ENCODE data around the gene TANC1.

Gene TANC1

DNA sequence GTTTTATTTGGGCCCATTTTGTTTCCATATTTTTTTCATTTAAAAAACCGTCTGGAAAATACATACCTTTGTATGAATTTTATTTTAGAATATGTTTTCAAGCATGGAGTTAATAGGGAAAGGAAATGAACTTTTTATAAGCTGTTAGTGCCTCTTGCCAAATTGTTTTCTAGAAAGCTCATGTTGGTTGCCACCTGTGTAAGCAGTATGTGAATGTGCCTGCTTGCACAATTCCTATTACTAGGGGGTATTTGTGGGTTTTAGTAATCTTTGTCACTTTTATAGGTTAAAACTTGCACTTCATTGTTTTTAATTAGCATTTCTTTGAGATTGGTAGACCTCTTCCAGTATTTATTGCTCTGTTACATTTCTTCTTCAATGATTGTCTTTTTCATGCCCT is 107.3 kb downstream of the TANC1 start:
- Histone ChIP-seq H3K27ac (no peak overlapping the region), H3K4me3 (ENCODE audit: low read depth in 1 of 2, low read length in 1 of 2) (no peak overlapping the region), H3K27me3 (no peaks in the 10 kb centered on the region), H3K9me3 (no peaks in the 10 kb centered on the region), H3K36me3 (no peaks in the 10 kb centered on the region), H3K4me1 (ENCODE audit: control insufficient read depth in 1 of 2, insufficient read depth in 1 of 2, low read depth in 1 of 2, low read length in 1 of 2) (no peaks in the 10 kb centered on the region)
- TF ChIP-seq, protein P1, sequence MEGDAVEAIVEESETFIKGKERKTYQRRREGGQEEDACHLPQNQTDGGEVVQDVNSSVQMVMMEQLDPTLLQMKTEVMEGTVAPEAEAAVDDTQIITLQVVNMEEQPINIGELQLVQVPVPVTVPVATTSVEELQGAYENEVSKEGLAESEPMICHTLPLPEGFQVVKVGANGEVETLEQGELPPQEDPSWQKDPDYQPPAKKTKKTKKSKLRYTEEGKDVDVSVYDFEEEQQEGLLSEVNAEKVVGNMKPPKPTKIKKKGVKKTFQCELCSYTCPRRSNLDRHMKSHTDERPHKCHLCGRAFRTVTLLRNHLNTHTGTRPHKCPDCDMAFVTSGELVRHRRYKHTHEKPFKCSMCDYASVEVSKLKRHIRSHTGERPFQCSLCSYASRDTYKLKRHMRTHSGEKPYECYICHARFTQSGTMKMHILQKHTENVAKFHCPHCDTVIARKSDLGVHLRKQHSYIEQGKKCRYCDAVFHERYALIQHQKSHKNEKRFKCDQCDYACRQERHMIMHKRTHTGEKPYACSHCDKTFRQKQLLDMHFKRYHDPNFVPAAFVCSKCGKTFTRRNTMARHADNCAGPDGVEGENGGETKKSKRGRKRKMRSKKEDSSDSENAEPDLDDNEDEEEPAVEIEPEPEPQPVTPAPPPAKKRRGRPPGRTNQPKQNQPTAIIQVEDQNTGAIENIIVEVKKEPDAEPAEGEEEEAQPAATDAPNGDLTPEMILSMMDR (IDR thresholded peaks at IDR 0.05), result no peak

DNA sequence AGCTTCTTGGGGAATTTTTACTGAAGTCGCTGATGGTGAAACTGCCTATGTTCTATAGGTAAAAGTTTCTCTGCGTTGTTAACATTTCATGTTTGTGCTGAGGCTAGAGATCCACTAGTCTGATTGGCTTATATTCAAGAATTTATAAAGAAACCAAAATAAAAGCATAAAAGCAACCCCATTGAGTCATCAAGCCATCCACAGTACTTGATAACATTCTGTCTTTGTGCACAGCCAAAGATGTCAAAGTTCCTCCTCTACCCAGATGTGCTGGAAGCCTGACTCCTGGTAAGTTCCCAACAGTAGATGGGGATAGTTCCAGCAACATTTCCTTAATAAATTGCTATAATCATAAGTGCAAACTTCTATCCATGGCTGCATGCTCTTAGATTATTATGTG is 107.8 kb downstream of the TANC1 start:
- TF ChIP-seq, protein P1 (IDR thresholded peaks at IDR 0.05), result no peak
- Histone ChIP-seq H3K36me3 (no peaks in the 10 kb centered on the region), H3K27me3 (no peaks in the 10 kb centered on the region), H3K27ac (no peak overlapping the region), H3K4me3 (ENCODE audit: low read depth in 1 of 2, low read length in 1 of 2) (no peak overlapping the region), H3K4me1 (ENCODE audit: control insufficient read depth in 1 of 2, insufficient read depth in 1 of 2, low read depth in 1 of 2, low read length in 1 of 2) (no peaks in the 10 kb centered on the region), H3K9me3 (no peaks in the 10 kb centered on the region)

DNA sequence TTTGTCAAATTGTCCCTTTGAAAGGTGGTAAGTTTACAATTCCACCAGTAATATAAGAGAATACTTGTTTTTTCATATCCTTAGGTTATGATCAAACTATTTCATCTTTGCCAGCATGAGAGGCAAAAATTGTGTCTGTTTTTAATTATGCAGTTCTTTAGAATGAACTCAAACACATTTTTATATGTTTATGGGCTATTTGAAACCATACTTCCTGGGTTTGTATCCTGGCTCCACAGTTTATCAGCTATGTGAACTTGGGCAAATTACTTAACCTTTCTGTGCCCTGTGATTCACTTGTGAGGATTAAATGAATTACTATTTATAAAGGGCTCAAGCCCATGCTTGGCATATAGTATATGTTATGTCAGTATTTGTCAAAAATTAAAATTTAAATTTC is 109.4 kb downstream of the TANC1 start:
- Histone ChIP-seq H3K9me3 (no peaks in the 10 kb centered on the region), H3K27me3 (no peaks in the 10 kb centered on the region), H3K36me3 (no peaks in the 10 kb centered on the region), H3K27ac (no peak overlapping the region), H3K4me1 (ENCODE audit: control insufficient read depth in 1 of 2, insufficient read depth in 1 of 2, low read depth in 1 of 2, low read length in 1 of 2) (no peaks in the 10 kb centered on the region), H3K4me3 (ENCODE audit: low read depth in 1 of 2, low read length in 1 of 2) (no peak overlapping the region)
- TF ChIP-seq, protein P1 (IDR thresholded peaks at IDR 0.05), result no peak

DNA sequence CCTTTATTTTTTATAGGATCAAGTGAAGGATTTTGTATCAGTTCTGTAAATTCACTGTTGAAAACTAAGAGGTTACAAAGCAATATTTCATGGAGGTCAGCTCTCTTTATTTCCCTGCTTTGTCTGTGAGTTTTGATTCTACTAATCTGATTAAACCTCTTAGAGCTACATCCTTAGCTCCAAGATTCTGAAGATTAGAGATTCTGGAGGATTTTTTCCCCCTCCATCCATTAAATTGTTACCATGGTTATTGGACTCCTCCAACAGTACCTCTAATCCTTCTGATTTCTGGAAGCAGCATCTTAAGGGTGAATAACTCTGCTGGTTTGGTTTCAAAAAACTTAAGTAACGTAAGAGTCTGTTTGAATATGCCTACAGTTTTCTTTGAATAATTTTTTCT is 110.0 kb downstream of the TANC1 start:
- Histone ChIP-seq H3K27me3 (no peaks in the 10 kb centered on the region), H3K4me1 (ENCODE audit: control insufficient read depth in 1 of 2, insufficient read depth in 1 of 2, low read depth in 1 of 2, low read length in 1 of 2) (no peaks in the 10 kb centered on the region), H3K27ac (no peak overlapping the region), H3K9me3 (no peaks in the 10 kb centered on the region), H3K4me3 (ENCODE audit: low read depth in 1 of 2, low read length in 1 of 2) (no peak overlapping the region), H3K36me3 (no peaks in the 10 kb centered on the region)
- TF ChIP-seq, protein P1 (IDR thresholded peaks at IDR 0.05), result no peak

DNA sequence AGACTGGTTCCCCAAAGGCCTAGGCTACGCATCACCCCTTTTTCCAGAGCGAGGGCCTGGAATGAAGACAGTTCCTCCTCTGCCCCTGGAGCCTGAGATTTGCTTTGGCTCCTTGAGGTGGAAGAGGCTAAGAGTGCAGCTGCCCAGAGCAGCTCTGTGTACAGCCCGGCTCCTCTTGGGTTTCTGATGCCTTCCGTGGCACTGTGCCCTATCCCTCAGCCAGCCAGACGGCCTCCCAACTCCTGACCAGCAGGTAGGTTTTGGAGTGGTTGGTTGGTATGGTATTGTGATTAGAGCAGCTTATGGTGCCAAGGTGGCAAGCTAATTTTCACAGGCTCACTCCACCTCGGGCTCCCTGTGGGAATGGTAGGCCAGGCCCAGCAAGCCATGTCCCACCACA is 112.2 kb downstream of the TANC1 start:
- Histone ChIP-seq H3K27ac (no peak overlapping the region), H3K36me3 (no peaks in the 10 kb centered on the region), H3K4me3 (ENCODE audit: low read depth in 1 of 2, low read length in 1 of 2) (no peak overlapping the region), H3K4me1 (ENCODE audit: control insufficient read depth in 1 of 2, insufficient read depth in 1 of 2, low read depth in 1 of 2, low read length in 1 of 2) (no peaks in the 10 kb centered on the region), H3K9me3 (no peaks in the 10 kb centered on the region), H3K27me3 (no peaks in the 10 kb centered on the region)
- TF ChIP-seq, protein P1 (IDR thresholded peaks at IDR 0.05), result no peak

DNA sequence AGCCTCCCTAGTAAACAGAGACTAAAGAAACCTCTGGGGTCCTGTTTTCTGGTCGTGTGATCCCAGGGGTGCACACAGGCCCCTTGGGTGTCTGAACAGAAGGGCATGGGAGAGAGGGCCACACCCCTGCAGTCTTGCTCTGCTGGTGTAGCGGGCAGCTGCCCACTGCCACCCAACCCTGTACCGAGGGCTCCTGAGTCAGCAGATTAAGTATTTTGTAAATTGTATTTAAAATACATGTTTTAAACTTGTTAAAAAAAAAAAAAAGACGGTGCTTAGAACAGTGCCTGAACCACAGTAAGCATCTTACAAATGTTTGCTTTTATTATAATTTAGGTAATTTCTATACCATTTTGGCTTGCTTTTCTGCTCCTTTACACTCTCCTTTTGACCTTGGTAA is 113.7 kb downstream of the TANC1 start:
- no peak overlapping the region for H3K4me3 ChIP-seq (ENCODE audit: low read depth in 1 of 2, low read length in 1 of 2)
- H3K4me1 ChIP-seq (ENCODE audit: control insufficient read depth in 1 of 2, insufficient read depth in 1 of 2, low read depth in 1 of 2, low read length in 1 of 2), result no peaks in the 10 kb centered on the region
- H3K27ac ChIP-seq, result no peak overlapping the region
- H3K36me3 ChIP-seq, result no peaks in the 10 kb centered on the region
- H3K27me3 ChIP-seq, result no peaks in the 10 kb centered on the region
- TF ChIP-seq, protein P1 (IDR thresholded peaks at IDR 0.05), result no peak
- H3K9me3 ChIP-seq, result no peaks in the 10 kb centered on the region
